Measurements from ENCODE around the gene TPM2.

- TF ChIP-seq CTCF (IDR thresholded peaks at IDR 0.05) (no peak), POLR2A (IDR thresholded peaks at IDR 0.05) (no peak)
These were observed 39.4 kb upstream of the TPM2 start for GRCh38 chr9:35729101-35729500.
